22Rv1 (cell line): ENCODE measurements around the gene KSR2.

Experiments
- CTCF ChIP-seq: fragments of 450-650 bp; IDR thresholded peaks from 2 replicates; pipeline ENCODE4 v1.5.1; 2017; ENCODE audit warnings: mild to moderate bottlenecking
- ZFX ChIP-seq: fragments of 450-650 bp; IDR thresholded peaks from 2 replicates; pipeline ENCODE4 v1.6.1; 2017; ENCODE audit warnings: antibody characterized with exemption, borderline replicate concordance

GRCh38 chr12:117825827-117826226 lies 143.0 kb downstream of the KSR2 start:
- TF ChIP-seq CTCF (no peak), ZFX (no peak)
